NB4 (cell line): ENCODE data around the gene RIOK1.

Experiments
- MYC ChIP-seq: IDR thresholded peaks from 2 replicates; pipeline ENCODE4 v1.6.1; 2011; ENCODE audit warnings: low read depth, low read length
- POLR2A ChIP-seq: IDR thresholded peaks from 2 replicates; pipeline ENCODE4 v1.6.1; 2011; ENCODE audit warnings: mild to moderate bottlenecking; ENCODE audit not compliant: insufficient read length; ENCODE audit errors: extremely low read depth
- TF ChIP-seq, protein P1 (sequence below): IDR thresholded peaks from one replicate; pipeline ENCODE4 v1.5.1; 2012; ENCODE audit warnings: low read depth, low read length
- TF ChIP-seq, protein P2 (sequence below): IDR thresholded peaks from 2 replicates; pipeline ENCODE4 v1.6.1; 2011; ENCODE audit warnings: low read depth, low read length

DNA sequence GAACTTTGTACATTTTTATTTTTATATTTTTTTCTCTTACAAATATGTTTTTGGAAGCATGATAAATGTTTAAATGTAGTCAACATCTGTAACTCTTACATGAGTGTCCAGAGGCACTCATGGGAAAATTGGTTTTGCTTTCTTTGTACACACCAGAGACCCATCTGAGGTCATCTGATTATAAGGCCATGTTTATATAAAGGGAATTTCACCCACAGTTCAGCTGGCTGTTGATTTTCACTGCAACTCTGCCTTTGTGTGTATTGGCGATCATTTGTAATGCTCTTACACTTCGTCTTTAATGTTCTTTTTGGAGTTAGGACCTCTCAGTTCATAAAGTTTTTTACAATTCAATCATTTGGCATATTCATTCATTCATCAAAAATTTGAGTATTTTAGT is 28.1 kb downstream of the RIOK1 start:
- TF ChIP-seq POLR2A = no peak
- TF ChIP-seq, protein P1, sequence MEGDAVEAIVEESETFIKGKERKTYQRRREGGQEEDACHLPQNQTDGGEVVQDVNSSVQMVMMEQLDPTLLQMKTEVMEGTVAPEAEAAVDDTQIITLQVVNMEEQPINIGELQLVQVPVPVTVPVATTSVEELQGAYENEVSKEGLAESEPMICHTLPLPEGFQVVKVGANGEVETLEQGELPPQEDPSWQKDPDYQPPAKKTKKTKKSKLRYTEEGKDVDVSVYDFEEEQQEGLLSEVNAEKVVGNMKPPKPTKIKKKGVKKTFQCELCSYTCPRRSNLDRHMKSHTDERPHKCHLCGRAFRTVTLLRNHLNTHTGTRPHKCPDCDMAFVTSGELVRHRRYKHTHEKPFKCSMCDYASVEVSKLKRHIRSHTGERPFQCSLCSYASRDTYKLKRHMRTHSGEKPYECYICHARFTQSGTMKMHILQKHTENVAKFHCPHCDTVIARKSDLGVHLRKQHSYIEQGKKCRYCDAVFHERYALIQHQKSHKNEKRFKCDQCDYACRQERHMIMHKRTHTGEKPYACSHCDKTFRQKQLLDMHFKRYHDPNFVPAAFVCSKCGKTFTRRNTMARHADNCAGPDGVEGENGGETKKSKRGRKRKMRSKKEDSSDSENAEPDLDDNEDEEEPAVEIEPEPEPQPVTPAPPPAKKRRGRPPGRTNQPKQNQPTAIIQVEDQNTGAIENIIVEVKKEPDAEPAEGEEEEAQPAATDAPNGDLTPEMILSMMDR = no peak
- TF ChIP-seq, protein P2, sequence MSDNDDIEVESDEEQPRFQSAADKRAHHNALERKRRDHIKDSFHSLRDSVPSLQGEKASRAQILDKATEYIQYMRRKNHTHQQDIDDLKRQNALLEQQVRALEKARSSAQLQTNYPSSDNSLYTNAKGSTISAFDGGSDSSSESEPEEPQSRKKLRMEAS = no peak
- TF ChIP-seq MYC = no peak
